Stimulated activated CD8-positive, alpha-beta memory T cell treated with anti-CD3 and anti-CD28 coated beads, Interleukin-7, amount 100 ng/mL, for 1 hour (primary cell): ENCODE measurements around the gene LUZP4.
"Not testable (repeated sequence)": the region's sequence is repeated elsewhere in the genome, so short reads cannot be mapped to it uniquely, and the experiment has no call there.

Experiments used
- DNase-seq, 2 donors: peaks; one replicate each; pipeline ENCODE4 v3.0.0-alpha.2; 2020; ENCODE audit warnings: low read depth in 2 of 2

LUZP4 gene

DNA sequence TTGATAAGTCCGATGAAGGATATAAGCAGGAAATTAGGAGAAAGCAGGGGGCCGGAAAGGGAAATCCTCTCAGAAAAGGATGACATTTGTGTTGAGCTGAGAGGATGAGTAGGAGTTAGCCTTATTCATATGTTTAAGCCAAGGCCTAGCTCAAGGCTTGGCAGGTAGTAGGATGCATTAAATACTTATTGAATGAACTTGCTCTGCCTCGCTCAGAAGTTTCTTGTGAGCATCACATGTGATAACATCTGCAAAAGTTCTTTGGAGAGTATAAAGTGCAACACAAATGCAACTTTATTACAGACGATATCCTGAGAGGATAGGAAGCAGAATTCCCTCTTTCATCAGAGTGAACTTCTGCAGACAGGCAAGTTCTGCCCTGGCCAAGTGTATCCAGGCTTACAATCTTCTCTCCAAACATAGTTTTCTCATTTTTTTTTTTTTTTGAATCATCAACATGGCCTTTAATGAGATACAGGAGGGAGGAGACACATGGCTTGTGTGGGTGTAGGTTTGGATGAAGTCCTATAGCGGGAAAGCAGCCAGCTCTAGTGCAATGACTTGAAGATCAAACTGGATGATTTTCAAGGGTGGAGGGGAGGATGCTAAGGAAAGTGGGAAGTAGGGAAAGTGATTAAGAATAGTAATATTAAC, 48.1 kb downstream of the LUZP4 start:
- no peak for DNase-seq

DNA sequence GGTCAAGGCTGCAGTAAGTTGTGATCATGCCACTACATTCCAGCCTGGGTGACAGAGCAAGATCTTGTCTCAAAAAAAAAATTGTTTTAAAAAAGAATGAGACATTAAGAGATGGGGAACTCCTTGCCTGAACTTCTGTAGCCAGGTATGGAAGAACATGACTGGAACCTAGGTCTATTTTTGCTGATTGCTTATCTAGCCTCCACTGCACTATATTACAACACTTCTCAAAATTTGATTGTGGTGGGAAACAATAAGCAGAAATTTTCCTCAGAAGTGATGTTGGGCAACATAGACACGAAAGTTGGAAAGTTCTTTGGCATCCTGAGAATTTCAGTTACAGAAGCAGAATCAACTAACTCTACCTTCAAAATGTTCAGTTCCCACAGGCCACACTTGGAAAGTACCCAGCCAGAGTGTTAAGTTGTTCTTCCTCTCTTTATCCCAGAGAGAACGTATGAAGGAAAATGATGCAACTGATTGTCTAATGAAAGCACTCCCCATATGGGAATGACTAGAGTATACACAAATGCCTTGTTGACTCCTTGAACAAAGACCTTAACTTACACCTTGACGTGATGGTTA, 50.0 kb downstream of the LUZP4 start:
- no peak for DNase-seq

DNA sequence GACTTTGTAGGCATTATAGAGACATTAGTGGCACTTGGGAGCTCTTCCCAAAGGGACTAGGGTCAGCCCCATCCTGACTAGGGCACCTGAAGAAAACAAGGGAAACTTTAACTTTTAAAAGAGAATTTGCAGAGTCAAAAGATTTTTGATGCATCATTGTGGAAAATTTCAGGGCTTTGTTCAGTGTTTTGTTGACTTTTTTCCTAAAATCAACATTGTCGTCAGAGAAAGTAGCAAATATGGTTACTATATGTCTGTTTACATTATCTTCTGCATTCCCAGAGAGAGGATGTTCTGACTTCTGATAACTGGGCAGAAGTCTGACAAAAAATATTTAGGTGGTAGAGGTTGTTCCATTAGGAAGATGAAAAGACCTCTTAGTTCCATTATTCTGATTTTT, 51.9 kb downstream of the LUZP4 start:
- DNase-seq, result no peak

DNA sequence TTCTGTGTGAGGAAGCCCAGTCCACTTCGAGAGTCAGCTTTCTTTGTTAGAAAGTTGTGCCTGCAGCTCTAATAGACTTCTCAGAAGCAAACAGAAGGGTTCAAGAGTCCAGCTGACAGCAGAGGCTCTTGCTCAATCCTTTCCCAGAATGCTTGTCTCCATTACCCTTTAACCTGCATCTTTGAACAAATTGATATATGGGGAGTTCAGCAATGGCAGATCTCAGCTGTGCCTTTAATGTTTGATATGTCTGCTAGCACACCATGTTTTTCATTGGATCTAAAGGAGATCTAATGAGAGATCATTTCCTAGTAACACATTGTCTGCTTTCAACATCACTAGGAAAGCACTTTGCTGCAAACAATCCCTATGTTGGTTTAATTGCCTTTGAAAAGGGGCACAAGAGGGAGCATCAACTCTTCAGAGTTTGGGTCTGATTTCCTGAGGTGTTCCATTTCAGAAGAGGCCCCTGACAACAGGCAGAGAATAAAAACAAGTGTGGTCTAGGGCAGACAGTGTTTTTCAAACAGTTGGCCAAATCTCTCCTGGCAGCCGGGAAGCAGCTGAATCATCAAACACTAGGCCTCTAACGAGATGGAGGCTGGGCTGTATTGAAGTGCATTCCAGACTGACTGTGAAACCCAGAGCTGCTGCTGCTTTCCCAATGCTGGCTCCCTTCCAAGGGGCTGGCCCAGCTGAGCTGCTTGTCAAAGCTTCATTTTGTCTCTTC, 55.5 kb downstream of the LUZP4 start:
- DNase-seq, result no peak

- no peak for DNase-seq
Measured at GRCh38 chrX:115345615-115346014, 56.1 kb downstream of the LUZP4 start.

DNA sequence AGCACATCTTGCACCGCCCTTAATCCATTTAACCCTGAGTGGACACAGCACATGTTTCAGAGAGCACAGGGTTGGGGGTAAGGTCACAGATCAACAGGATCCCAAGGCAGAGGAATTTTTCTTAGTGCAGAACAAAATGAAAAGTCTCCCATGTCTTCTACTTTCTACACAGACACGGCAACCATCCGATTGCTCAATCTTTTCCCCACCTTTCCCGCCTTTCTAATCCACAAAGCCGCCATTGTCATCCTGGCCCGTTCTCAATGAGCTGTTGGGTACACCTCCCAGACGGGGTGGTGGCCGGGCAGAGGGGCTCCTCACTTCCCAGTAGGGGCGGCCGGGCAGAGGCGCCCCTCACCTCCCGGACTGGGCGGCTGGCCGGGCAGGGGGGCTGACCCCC, 57.2 kb downstream of the LUZP4 start:
- DNase-seq, result not testable (repeated sequence)

DNA sequence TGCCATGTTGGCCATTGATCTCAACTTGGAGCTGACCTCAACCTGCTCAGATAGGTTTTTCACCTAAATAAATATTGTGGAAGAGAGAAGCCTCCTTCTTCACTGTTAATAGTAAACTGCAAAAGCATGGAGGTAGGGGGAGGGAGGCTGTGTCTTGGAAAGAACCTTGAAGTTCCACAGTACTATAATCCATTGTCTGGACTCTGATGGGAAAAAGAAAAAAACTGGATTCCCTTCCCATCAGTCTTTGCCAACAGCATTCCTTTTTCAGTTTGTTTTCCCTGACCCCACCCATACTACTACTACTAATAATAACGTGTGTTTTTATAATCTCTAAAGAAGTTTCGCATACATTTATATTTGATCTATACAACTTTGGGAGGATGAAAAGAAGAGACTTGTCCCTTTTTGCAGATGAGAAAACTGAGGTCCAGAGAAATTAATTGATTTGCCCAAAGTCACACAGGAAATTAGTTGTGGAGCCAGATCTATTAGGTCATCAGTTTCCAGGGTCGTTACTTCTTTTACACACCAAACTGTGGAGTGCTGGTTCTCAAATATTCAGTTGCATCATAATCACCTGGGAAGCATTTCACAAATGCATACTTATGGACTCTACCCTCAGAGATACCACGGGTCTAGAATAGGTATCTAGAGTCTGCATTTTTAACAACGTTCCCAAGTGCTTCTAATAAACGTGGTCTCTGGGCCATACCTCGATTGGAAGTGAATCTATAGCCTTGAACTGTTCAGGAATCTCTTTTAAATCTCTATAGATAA, 59.1 kb downstream of the LUZP4 start:
- no peak for DNase-seq

- DNase-seq, result no peak
Measured at GRCh38 chrX:115350711-115351381, 61.3 kb downstream of the LUZP4 start.

GRCh38 chrX:115356369-115356768, 66.9 kb downstream of the LUZP4 start:
- no peak for DNase-seq
